CD14-positive monocyte (primary cell): ENCODE results near the gene AFG1L. TPM values are rescaled to one million over a fixed set of nuclear protein-coding genes. Genes with fewer than 3 reads are reported as not detected.
A peak's percentile ranks its signal among the peaks of the same experiment; 100 is the strongest.
"Not testable (repeated sequence)": the region's sequence is repeated elsewhere in the genome, so short reads cannot be mapped to it uniquely, and the experiment has no call there.

Experiments
- DNase-seq, 3 donors: peaks; one replicate each; pipeline ENCODE4 v3.0.0-alpha.2; 2011 to 2022
- H2AFZ ChIP-seq: 2 replicates; pipeline ENCODE4 v1.6.0; 2012; ENCODE audit warnings: mild to moderate bottlenecking, low read depth, low read length, inconsistent platforms; ENCODE audit not compliant: insufficient read depth, poor library complexity, severe bottlenecking
- H3K27ac ChIP-seq, 2 donors: 1 replicate in 1 of 2; 2 replicates in 1 of 2; pipeline ENCODE4 v1.5.1; 2012 to 2013; ENCODE audit warnings: low read length in 2 of 2, control low read depth in 1 of 2, inconsistent platforms in 1 of 2, low read depth in 1 of 2, mild to moderate bottlenecking in 1 of 2
- H3K27me3 ChIP-seq, 2 donors: one replicate each; pipeline versions ENCODE4 v1.6.0 to v1.6.1; 2011 to 2013; ENCODE audit warnings: low read length in 2 of 2; ENCODE audit not compliant: control insufficient read depth in 2 of 2, insufficient read depth in 2 of 2
- H3K36me3 ChIP-seq, 2 donors: replicated peaks in 1 of 2; 1 replicate in 1 of 2; 2 replicates in 1 of 2; pipeline versions ENCODE4 v1.5.1 to v1.6.1; 2012 to 2013; ENCODE audit warnings: low read length in 2 of 2, control low read depth in 1 of 2, inconsistent platforms in 1 of 2, mild to moderate bottlenecking in 1 of 2; ENCODE audit not compliant: insufficient read depth in 2 of 2, control insufficient read depth in 1 of 2
- H3K4me1 ChIP-seq, 2 donors: 1 replicate in 1 of 2; 2 replicates in 1 of 2; pipeline versions ENCODE4 v1.5.1 to v1.6.1; 2012 to 2013; ENCODE audit warnings: low read length in 2 of 2, control low read depth in 1 of 2, inconsistent platforms in 1 of 2, mild to moderate bottlenecking in 1 of 2, moderate library complexity in 1 of 2; ENCODE audit not compliant: insufficient read depth in 2 of 2, control insufficient read depth in 1 of 2
- H3K4me2 ChIP-seq: replicated peaks from 2 replicates; pipeline ENCODE3; 2012; ENCODE audit warnings: low read length, moderate library complexity, mild to moderate bottlenecking; ENCODE audit not compliant: poor library complexity, severe bottlenecking; ENCODE audit errors: extremely low read depth
- H3K4me3 ChIP-seq, 3 experiments: fragments of 200-600 bp in 1 of 3; sonication (generic) in 1 of 3; replicated peaks in 1 of 3; 1 replicate in 2 of 3; 2 replicates in 1 of 3; pipeline ENCODE4 v1.5.1; 2011 to 2013; ENCODE audit warnings: low read length in 3 of 3, mild to moderate bottlenecking in 3 of 3, control low read depth in 2 of 3, low read depth in 2 of 3, inconsistent platforms in 1 of 3, moderate library complexity in 1 of 3
- H3K79me2 ChIP-seq: 2 replicates; pipeline ENCODE4 v1.6.0; 2012; ENCODE audit warnings: mild to moderate bottlenecking, control low read depth, inconsistent platforms, low read length, moderate library complexity; ENCODE audit not compliant: insufficient read depth
- H3K9ac ChIP-seq: 2 replicates; pipeline ENCODE4 v1.6.0; 2017; ENCODE audit warnings: low read length, mild to moderate bottlenecking; ENCODE audit not compliant: insufficient read depth, poor library complexity, severe bottlenecking
- H3K9me3 ChIP-seq, 2 donors: replicated peaks in 1 of 2; 1 replicate in 1 of 2; 2 replicates in 1 of 2; pipeline versions ENCODE4 v1.5.1 to v1.6.1; 2012 to 2013; ENCODE audit warnings: low read length in 2 of 2, control low read depth in 1 of 2; ENCODE audit not compliant: control insufficient read depth in 1 of 2, insufficient read depth in 1 of 2
- H4K20me1 ChIP-seq: 2 replicates; pipeline ENCODE4 v1.6.0; 2012; ENCODE audit warnings: mild to moderate bottlenecking, low read length, control low read depth, moderate library complexity; ENCODE audit not compliant: insufficient read depth
- H3K27ac Mint-ChIP-seq, 7 donors: one replicate each; pipeline ENCODE4 v1.8.0; 2020; ENCODE audit warnings: mild to moderate bottlenecking in 7 of 7, mixed read lengths in 7 of 7, moderate library complexity in 6 of 7, inconsistent platforms in 2 of 7
- H3K27me3 Mint-ChIP-seq, 3 donors: one replicate each; pipeline ENCODE4 v1.8.0; 2021 to 2022; ENCODE audit warnings: low read depth in 3 of 3, mild to moderate bottlenecking in 3 of 3, mixed read lengths in 3 of 3, moderate library complexity in 3 of 3, inconsistent platforms in 1 of 3
- H3K36me3 Mint-ChIP-seq, 2 donors: one replicate each; pipeline ENCODE4 v1.8.0; 2020; ENCODE audit warnings: mixed read lengths in 2 of 2, inconsistent platforms in 1 of 2, mild to moderate bottlenecking in 1 of 2
- H3K4me1 Mint-ChIP-seq: one replicate; pipeline ENCODE4 v1.8.0; 2020; ENCODE audit warnings: mild to moderate bottlenecking, mixed read lengths
- H3K4me3 Mint-ChIP-seq, 2 donors: one replicate each; pipeline ENCODE4 v1.8.0; 2020; ENCODE audit warnings: mild to moderate bottlenecking in 2 of 2, mixed read lengths in 2 of 2, moderate library complexity in 1 of 2
- H3K9me3 Mint-ChIP-seq, 7 donors: one replicate each; pipeline ENCODE4 v1.8.0; 2020 to 2022; ENCODE audit warnings: mixed read lengths in 7 of 7, mild to moderate bottlenecking in 6 of 7, moderate library complexity in 6 of 7, inconsistent platforms in 2 of 7
- WGBS: methylation state at CpG from one replicate; pipeline ENCODE4 v1.1.5; 2013; ENCODE audit warnings: missing lambda C conversion rate; ENCODE audit not compliant: insufficient coverage; 5-methylcytosine and 5-hydroxymethylcytosine counted together
- intact Hi-C, 2 donors: fragments of 100-400 bp; cut with micrococcal nuclease; formaldehyde crosslinking; loops; one replicate each; pipeline versions ENCODE4 v1.15.0 to v1.15.1; 2023
- polyA plus RNA-seq, 3 donors: library from polyadenylated mRNA; depleted of rRNA in 1 of 3; unstranded in 2 of 3; stranded (reverse) in 1 of 3; fragments of 300-500 nt in 2 of 3; fragments of >200 nt in 1 of 3; fragmentation: Illumina TruSeq in 2 of 3; gene quantifications; 1 replicate in 2 of 3; 2 replicates in 1 of 3; pipeline ENCODE4 v1.2.3, GENCODE V29; 2012 to 2021
- TF ChIP-seq, protein P1 (sequence below): fragments of 200-600 bp; IDR thresholded peaks from one replicate; pipeline ENCODE4 v1.8.0; 2022; ENCODE audit warnings: antibody characterized with exemption, mild to moderate bottlenecking

AFG1L gene
- polyA plus RNA-seq, 3 donors, result 0.95 to 2.8 (median 2.7) TPM

DNA sequence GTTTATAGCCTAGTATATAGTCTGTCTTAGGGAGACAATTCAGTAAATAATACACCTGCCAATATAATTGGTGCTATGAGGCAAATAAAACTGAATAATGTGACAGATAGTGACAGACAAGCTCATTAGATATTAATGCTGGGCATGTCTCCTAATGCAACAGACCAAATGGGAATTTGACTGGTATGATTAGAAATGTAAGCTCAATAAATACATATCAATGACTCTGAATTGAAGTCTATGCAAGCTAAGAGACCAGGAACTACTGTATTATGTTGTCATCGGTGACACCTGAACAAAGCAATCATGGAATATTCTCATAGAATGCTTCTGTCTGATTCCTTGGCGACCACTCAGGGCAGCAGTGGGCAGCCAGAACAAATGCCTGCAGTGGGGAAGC lies 31.5 kb upstream of the AFG1L start:
- Histone ChIP-seq H3K9me3 (no peaks in the 10 kb centered on the region), H3K36me3 (no peaks in the 10 kb centered on the region), H3K4me1 (peaks cover 22 to 26% of the 10 kb centered on the region in 2 donors), H3K79me2 (peaks cover 26% of the 10 kb centered on the region), H3K27ac (no peak overlapping the region), H3K27me3 (no peaks in the 10 kb centered on the region), H3K9ac (no peak overlapping the region), H3K4me3 (no peak overlapping the region), H3K4me2 (no peak overlapping the region), H4K20me1 (peaks cover 12% of the 10 kb centered on the region), H2AFZ (no peak overlapping the region)
- Mint-ChIP-seq H3K36me3 (no peaks in the 10 kb centered on the region), H3K4me1 (peaks cover 17% of the 10 kb centered on the region), H3K4me3 (no peak overlapping the region), H3K27ac (no peak overlapping the region), H3K27me3 (peaks cover 0 to 3% (median 3%) of the 10 kb centered on the region in 3 donors), H3K9me3 (peaks cover 0 to 2% (median 0%) of the 10 kb centered on the region in 7 donors)
- TF ChIP-seq, protein P1, sequence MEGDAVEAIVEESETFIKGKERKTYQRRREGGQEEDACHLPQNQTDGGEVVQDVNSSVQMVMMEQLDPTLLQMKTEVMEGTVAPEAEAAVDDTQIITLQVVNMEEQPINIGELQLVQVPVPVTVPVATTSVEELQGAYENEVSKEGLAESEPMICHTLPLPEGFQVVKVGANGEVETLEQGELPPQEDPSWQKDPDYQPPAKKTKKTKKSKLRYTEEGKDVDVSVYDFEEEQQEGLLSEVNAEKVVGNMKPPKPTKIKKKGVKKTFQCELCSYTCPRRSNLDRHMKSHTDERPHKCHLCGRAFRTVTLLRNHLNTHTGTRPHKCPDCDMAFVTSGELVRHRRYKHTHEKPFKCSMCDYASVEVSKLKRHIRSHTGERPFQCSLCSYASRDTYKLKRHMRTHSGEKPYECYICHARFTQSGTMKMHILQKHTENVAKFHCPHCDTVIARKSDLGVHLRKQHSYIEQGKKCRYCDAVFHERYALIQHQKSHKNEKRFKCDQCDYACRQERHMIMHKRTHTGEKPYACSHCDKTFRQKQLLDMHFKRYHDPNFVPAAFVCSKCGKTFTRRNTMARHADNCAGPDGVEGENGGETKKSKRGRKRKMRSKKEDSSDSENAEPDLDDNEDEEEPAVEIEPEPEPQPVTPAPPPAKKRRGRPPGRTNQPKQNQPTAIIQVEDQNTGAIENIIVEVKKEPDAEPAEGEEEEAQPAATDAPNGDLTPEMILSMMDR, result no peak
- DNase-seq, result no peak
- intact Hi-C loops, result no loop called here
- 100% methylated on average over 2 of the region's 2 CpGs for WGBS

DNA sequence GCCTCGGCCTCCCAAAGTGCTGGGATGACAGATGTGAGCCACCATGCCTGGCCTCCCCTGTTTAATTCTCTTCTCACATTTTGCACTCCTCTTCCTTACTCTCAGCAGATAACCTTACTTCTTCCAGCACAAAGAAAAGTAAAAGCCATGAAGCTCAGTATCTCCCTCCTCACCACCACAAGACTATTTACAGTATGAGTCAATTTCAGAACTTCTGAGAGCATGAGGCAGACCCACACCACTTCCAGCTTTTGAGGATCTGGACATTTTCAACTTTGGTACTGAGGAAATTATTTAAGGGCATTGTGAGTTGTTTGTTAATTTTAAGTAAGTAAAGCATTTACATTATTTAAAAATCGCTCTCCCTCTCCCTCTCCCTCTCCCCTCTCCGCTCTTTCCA lies 26.0 kb upstream of the AFG1L start:
- WGBS, result 56% methylated on average over 1 of the region's 3 CpGs
- peaks cover 0 to 2% (median 0%) of the 10 kb centered on the region in 7 donors for H3K9me3 Mint-ChIP-seq
- Histone ChIP-seq H3K27ac (no peak overlapping the region), H3K79me2 (no peaks in the 10 kb centered on the region), H3K27me3 (no peaks in the 10 kb centered on the region), H3K4me2 (no peak overlapping the region), H2AFZ (no peak overlapping the region), H3K4me1 (no peaks in the 10 kb centered on the region), H3K9ac (no peak overlapping the region), H3K9me3 (no peaks in the 10 kb centered on the region), H3K4me3 (no peak overlapping the region), H3K36me3 (no peaks in the 10 kb centered on the region), H4K20me1 (no peaks in the 10 kb centered on the region)
- peaks cover 0 to 2% (median 1%) of the 10 kb centered on the region in 3 donors for H3K27me3 Mint-ChIP-seq
- H3K27ac Mint-ChIP-seq, result peak overlapping the region in 1 of 7 donors; percentile 35
- TF ChIP-seq, protein P1, result no peak
- H3K36me3 Mint-ChIP-seq, result no peaks in the 10 kb centered on the region
- no peak overlapping the region for H3K4me3 Mint-ChIP-seq
- no peaks in the 10 kb centered on the region for H3K4me1 Mint-ChIP-seq
- no peak for DNase-seq
- intact Hi-C loops, result no loop called here

DNA sequence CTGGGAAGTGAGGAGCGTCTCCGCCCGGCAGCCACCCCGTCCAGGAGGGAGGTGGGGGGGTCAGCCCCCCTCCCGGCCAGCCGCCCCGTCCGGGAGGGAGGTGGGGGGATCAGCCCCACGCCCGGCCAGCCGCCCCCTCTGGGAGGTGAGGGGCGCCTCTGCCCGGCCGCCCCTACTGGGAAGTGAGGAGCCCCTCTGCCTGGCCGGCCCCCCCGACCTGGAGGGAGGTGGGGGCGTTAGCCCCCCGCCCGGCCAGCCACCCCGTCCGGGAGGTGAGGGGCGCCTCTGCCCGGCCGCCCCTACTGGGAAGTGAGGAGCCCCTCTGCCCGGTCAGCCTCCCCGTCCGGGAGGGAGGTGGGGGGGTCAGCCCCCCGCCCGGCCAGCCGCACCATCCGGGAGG lies 24.9 kb upstream of the AFG1L start:
- H3K9me3 ChIP-seq, H3K9me3 Mint-ChIP-seq, H3K36me3 Mint-ChIP-seq, H3K27me3 Mint-ChIP-seq, H3K27me3 ChIP-seq, H3K4me3 Mint-ChIP-seq, H4K20me1 ChIP-seq, H3K27ac Mint-ChIP-seq, H3K27ac ChIP-seq, H3K4me3 ChIP-seq, H3K4me1 Mint-ChIP-seq, H3K4me2 ChIP-seq, DNase-seq, intact Hi-C loops, H3K9ac ChIP-seq, H2AFZ ChIP-seq, H3K36me3 ChIP-seq, H3K4me1 ChIP-seq, H3K79me2 ChIP-seq: not testable (repeated sequence)
- no CpG with 5 or more reads among the region's 31 CpGs for WGBS
